Stimulated activated CD4-positive, alpha-beta T cell treated with anti-CD3 and anti-CD28 coated beads, TNF-alpha, amount 100 ng/mL, for 4 hours (primary cell): ENCODE measurements around the gene SUPT3H.
A peak's percentile ranks its signal among the peaks of the same experiment; 100 is the strongest.
"Not testable (repeated sequence)": the region's sequence is repeated elsewhere in the genome, so short reads cannot be mapped to it uniquely, and the experiment has no call there.

Experiments
- DNase-seq, 3 experiments: peaks; one replicate each; pipeline ENCODE4 v3.0.0-alpha.2; 2020; ENCODE audit warnings: low read depth in 3 of 3

SUPT3H gene

DNA sequence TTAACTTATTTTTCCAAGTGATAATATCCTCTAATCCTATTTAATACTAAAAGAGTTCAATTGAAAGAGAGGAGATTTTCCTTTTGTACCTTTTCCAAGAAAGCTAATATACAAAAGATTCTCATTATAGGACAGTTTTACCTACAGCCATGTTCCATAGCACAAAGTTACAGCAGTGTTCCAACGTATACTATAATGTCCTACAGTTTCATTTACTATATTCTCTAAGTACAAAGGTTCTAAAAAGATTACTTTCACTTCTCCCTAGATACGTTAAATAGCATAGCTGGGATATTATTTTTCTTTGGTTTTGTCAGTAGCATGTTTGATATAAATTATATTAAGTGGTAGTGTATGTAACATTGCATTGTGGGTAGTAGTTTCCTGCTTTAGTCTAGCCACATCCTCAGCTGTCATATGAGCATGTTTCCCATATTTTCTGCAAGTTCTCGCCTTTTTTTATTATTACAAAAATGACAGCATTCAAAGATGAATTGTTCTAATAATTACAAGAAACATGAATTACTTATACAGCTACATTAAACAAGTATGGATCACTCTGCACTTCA lies 54.0 kb downstream of the SUPT3H start:
- DNase-seq, result no peak

DNA sequence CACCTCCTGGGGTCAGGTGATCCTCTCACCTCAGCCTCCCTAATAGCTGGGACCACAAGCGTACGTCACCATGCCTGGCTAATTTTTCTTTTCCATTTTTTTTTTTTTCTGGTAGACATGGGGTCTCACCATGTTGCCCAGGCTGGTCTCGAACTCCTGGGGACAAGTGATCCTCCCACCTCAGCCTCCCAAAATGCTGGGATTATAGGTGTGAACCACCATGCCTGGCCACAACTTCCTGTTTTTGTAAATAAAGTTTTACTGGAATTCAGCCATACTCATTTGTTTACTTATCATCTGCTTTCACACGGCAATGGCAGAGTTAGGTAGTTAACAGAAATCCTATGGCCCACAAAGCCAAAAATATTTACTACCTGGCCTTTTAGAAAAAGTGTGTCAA lies 57.4 kb downstream of the SUPT3H start:
- DNase-seq, result no peak

DNA sequence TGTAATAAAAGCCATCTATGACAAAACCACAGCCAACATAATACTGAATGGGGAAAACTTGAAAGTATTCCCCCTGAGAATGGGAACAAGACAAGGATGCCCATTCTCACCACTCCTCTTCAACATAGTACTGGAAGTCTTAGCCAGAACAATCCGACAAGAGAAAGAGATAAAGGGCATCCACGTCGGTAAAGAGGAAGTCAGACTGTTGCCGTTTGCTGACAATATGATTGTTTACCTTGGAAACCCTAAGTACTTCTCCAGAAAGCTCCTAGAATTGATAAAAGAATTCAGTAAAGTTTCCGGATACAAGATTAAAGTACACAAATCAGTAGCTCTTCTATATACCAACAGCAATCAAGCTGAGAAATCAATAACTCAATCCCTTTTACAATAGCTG lies 63.6 kb downstream of the SUPT3H start:
- no peak for DNase-seq

DNA sequence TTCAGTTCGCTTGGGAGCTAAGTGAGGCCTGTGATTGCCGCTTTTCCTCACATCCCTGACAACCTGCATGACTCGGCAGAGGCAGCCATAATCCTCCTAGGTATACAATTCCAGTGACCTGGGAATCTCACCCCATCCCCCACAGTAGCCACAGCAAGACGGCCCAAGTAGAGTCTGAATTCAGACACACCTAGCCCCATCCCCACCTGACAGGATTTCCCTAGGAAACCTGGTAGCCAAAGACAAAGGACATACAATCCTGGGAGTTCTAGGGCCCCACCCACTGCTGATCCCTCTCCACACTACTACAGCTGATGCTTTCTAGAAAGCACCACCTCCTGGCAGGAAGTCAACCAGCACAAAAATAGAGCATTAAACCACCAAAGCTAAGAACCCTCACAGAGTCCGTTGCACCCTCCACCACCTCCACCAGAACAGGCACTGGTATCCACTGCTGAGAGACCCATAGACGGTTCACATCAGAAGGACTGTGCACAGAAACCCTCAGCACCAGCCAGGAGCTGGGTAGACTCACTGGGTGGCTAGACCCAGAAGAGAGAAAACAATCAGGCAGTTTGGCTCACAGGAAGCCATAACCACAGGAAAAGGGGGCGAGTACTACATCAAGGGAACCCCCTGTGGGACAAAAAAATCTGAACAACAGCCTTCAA lies 67.5 kb downstream of the SUPT3H start:
- DNase-seq, result peak in 1 of 3 experiments; percentile 0

DNA sequence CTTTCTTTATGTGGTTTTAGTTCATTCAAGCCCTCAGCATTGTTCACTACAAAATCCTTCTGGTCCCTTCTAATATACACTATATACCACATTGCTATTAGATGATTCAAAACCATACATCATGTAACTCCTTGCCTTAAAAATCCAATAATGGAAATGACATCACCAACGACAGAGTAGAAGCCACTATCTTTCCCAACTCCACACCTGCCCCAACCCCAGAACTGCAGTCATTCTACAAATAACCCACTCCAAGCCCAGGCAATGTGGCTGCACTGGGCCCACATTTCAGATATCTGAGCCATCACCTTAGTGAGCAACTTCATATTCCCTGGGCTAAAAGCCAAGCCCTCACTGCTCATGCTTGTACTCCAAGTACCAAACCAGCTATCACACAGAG lies 72.2 kb downstream of the SUPT3H start:
- DNase-seq, result no peak

DNA sequence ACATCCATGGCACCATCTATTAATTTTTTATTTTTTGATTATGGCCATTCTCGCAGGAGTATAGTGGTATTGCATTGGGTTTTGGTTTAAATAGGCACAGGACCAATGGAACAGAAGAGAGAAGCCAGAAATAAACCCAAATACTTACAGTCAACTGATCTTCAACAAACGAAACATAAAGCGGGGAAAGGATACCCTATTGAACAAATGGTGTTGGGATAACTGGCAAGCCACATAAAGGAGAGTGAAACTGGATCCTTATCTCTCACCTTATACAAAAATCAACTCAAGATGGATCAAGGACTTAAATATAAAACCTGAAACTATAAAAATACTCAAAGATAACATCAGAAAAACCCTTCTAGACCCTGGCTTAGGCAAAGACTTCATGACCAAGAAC lies 74.9 kb downstream of the SUPT3H start:
- no peak for DNase-seq

DNA sequence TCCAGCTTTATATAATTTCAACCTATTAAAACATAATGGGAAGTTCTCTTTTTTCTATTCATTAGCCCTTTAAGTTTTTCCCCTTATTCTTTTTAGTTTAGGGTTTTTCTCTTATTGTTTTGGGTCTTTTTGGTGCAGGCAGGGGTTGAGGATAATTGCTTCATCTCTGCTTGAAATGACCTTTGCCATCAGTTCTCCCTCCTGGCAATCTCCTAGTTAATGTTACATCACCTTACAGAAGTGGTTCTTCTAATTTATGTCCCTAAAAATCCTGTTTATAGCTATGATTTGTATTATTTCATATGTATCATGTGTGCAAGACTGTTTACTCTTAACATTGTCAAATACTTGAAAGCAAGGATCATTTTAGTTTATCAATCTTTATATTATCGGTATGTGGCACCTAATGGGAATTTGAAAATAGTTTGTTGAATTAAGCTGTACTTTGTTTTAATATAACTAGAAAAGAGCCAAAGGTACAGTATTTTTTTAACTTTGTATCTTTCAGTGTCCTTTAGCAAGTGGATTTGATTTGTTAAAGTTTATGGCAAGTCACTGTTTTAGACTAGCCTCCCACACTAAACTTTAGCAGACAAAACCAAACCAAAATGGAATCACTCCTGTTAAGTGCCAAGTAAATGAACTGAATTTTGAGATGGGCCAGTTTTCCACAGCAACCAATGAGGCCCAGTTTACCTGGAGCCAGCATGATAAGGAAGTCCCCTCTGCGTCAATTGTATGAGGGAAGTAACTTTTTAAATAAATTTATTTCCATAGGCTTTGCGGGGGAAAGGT lies 76.2 kb downstream of the SUPT3H start:
- DNase-seq, result no peak

DNA sequence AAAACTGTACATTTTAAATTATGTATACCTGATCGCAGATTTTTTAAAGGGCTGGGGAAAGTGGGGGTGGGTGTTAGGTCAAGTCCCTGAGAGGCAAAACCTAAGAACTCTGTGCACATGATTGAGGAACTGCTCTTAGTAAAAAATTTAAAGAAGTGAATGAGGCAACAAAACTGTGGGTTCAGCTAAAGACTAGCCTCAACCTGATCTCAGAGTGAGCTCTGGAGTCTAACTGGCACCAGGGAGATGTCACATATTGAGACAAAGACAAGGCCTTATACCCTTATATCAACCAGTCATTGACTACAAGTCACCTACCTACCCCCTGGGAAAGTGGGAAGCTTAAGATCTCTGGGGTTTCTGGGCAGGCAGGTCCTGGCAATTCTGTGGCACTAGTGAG lies 77.0 kb downstream of the SUPT3H start:
- no peak for DNase-seq

DNA sequence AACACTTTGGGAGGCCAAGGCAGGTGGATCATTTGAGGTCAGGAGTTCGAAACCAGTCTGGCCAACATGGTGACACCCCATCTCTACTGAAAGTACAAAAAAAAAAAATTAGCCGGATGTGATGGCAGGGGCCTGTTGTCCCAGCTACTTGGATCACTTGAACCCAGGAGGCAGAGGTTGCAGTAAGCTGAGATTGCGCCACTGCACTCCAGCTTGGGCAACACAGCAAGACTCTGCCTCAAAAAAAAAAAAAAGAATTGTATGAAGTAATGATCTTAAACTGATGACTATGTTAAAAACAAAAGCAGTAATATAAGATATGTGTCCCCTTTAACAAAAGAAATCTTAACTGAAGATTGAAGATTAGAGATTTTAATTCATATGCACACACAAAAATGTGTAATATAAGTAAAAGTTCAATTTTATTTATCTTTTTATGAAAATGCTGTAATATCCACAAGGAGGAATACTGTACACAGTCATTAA lies 78.6 kb downstream of the SUPT3H start:
- no peak for DNase-seq

DNA sequence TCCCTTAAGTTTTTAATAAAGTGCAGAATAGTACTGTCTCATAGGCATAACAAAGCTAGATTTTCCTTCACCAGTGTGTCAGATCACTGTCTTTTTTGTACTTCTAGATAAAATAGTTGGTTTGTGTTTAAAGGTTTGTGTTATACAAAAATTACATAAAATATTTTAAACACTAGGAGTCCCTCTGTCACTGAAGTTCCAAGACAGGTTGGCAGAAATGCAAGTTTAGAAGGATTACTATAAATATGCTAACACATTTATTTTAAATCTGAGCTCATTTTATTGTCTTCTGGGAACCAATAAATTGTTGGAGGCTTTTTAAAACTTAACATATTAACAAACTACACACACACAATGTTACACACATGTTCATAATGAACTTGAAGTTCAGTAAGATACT lies 80.4 kb downstream of the SUPT3H start:
- DNase-seq, result no peak

DNA sequence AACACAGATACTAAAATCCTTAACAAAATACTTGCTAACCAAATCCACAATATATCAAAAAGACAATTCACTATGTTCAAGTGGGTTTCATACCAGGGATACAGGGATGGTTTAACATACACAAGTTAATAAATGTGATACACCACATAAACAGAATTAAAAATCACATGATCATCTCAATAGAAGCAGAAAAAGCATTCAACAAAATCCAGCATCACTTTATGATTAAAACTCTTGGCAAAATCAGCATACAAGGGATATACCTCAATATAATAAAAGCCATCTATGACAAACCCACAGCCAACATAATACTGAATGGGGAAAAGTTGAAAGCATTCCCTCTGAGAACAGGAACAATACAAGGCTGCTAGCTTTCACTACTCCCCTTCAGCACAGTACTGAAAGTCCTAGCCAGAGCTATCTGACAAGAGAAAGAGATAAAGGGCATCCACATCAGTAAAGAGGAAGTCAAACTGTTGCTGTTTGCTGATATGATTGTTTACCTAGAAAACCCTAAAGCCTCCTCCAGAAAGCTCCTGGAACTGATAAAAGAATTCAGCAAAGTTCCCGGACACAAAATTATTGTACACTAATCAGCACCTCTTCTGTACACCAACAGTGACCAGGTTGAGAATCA lies 83.6 kb downstream of the SUPT3H start:
- not testable (repeated sequence) for DNase-seq

DNA sequence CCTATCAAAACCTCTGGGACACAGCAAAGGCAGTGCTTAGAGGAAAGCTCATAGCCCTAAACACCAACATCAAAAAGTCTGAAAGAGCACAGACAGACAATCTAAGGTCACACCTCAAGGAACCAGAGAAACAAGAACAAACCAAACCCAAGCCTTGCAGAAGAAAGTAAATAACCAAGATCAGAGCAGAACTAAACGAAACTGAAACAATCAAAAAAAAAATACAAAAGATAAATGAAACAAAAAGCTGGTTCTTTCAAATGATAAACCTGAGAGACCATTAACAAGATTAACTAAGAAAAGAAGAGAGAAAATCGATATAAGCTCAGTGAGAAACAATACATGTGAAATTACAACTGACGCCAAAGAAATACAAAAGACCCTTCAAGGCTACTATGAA lies 84.4 kb downstream of the SUPT3H start:
- DNase-seq, result no peak

DNA sequence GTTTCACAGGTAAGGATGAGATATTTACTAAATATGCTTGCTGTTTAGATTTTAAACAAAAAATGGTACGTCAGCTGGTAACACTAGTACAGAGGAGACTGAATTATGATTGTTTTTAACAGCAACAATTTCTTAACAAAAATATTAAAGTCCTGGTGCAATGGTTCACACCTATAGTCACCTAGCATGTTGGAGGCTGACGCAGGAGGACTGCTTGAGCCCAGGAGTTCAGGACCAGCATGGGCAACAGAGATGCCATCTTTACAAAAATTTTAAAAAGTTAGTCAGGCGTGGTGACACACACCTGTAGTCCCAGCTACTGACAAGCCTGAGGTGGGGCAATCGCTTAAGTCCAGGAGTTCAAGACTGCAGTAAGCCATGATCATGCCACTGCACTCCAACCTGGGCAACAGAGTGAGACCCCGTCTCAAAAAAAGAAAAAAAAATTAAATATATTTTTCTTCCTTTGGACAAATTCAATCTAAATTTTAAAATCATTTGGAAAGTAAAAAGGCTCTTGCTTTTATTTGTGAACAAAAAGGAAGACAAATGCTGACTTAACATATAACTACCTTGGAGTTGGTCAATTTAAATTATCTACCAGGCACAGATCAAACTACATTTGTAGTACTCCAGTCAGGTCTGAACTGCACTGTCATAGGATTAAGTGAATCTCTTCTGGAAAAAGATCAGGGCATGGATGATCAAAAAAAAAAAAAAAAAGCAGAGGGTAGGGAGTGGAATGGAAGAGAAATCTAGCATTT lies 87.8 kb downstream of the SUPT3H start:
- DNase-seq, result no peak

DNA sequence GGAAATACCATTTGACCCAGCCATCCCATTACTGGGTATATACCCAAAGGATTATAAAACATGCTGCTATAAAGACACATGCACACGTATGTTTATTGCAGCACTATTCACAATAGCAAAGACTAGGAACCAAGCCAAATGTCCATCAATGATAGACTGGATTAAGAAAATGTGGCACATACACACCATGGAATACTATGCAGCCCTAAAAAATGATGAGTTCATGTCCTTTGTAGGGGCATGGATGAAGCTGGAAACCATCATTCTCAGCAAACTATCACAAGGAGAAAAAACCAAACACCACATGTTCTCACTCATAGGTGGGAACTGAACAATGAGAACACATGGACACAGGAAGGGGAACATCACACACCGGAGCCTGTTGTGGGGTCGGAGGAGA lies 91.0 kb downstream of the SUPT3H start:
- not testable (repeated sequence) for DNase-seq

DNA sequence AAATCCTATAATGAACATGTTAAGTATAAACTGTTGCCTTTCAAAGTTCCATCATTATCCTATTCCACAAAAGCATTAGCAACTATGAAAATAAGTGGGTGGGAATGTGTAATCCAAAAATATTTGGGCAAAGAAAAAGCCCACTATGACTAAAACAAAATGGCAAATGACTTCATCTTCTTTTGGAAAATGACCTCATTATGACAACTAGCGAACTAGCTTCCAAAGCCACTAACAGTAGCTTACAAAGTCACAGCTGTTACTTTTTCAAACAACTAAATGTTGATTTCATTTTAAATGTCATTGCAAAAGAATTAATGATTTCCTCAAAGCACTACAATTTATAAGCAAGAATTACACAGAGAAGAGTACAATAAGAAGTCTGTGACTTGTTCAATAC lies 99.4 kb downstream of the SUPT3H start:
- no peak for DNase-seq

DNA sequence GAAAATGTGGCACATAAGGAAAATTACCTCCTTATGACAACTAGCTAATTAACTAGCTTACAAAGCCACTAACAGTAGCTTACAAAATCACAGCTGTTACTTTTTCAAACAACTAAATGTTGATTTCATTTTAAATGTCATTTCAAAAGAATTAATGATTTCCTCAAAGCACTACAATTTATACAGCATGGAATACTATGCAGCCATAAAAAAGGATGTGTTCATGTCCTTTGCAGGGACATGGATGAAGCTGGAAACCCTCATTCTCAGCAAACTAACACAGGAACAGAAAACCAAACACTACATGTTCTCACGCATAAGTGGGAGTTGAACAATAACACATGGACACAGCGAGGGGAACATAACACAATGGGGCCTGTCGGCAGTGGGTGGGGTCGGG lies 100.0 kb downstream of the SUPT3H start:
- not testable (repeated sequence) for DNase-seq

DNA sequence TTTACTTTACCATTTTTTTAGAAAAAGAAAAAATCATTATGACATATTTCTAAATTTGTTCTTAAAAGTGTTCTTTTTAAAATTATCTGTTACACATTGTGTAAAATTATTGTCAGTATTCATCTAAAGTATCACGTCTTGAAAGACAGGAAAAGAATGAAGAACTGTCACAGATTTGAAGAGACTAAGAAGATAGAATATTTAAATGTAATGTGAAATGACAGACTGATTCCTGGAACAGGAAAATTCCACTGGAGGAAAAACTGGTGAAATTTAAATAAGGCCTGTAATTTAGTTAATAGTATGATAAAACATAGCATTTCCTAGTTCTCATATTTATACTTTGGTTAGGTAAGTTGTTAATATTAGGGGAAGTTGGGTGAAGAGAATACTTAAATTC lies 102.4 kb downstream of the SUPT3H start:
- DNase-seq, result no peak

DNA sequence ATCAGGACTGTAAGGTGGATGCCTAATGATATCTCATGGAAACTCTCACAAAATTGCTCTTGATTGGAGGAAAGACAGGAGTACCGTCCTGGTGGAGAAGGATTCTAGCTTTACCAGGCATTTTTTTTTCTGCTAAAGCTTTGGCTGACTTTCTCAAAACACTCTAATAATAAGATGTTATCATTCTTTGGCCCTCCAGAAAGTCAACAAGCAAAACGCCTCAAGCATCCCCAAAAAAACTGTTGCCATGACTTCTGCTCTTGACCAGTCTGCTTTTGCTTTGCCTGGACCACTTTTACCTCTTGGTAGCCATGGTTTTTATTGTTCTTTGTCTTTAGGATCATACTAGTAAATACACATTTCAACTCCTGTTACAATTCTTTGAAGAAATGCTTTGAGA lies 105.1 kb downstream of the SUPT3H start:
- no peak for DNase-seq

DNA sequence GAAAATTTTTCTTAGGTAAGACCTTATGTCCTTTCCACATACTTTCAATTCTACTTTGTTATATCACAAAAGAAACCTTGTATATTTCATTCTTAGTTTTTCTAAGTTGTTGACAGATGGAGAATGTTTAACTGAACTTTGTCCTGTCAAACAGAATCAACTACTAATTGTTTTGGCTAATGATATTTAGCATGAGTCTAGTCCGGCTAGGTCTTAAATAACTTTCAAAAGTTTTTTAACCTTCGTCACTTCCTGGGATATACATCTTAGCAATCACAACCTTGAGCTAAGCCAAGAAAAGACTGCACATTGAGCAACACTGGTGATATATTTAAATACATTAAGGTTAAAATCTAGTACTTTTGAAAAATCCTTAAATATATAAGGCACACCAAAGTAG lies 112.5 kb downstream of the SUPT3H start:
- DNase-seq, result no peak

DNA sequence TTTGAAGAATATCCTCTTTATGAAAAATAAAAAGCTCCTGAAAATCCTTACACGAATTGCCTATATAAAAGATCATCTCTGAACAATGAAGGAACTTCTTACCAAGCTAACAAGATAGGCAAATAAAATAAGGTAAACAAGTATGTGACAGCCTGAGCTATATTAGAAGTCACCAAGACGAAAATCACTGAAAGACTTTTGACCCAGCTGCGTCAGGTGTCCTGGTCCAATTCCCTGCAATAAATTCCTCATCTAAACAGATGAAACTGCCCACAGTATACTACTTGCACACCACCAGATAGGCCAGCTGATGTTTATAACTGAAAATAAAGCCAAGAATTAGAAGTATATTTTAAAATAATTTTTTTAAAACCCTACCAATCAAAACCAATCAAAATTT lies 117.0 kb downstream of the SUPT3H start:
- no peak for DNase-seq
